H1 (cell line): ENCODE data around the gene UVRAG.

Experiments used
- CTCF ChIP-seq, 3 experiments: IDR thresholded peaks; 1 replicate in 2 of 3; 2 replicates in 1 of 3; pipeline versions ENCODE4 v1.5.1 to v1.6.1; 2011; ENCODE audit warnings: low read length in 3 of 3, mild to moderate bottlenecking in 3 of 3, inconsistent platforms in 2 of 3, low read depth in 1 of 3, moderate library complexity in 1 of 3; ENCODE audit not compliant: insufficient read depth in 1 of 3; ENCODE audit errors: control extremely low read depth in 1 of 3
- MAFK ChIP-seq: IDR thresholded peaks from 2 replicates; pipeline ENCODE4 v1.6.1; 2012; ENCODE audit warnings: low read depth, mild to moderate bottlenecking, improper control_type of control experiment, low read length
- POLR2AphosphoS5 ChIP-seq: IDR thresholded peaks from 2 replicates; pipeline ENCODE4 v1.6.1; 2011; ENCODE audit warnings: low read depth, low read length

- no peak for TF ChIP-seq CTCF (IDR thresholded peaks at IDR 0.05; ENCODE audit: control extremely low read depth in 1 of 3, insufficient read depth in 1 of 3, low read depth in 1 of 3, low read length in 3 of 3)
- no peak for TF ChIP-seq POLR2AphosphoS5
- no peak for TF ChIP-seq MAFK
These were observed 299.2 kb downstream of the UVRAG start for GRCh38 chr11:76114238-76114637.
